OCI-LY7 (cell line): ENCODE data around the gene KDM4F.

ENCODE experiments used
- CTCF ChIP-seq: fragments of 200-600 bp; sonication (generic); conservative IDR thresholded peaks from 2 replicates; pipeline ENCODE4 v1.5.1; 2014; ENCODE audit warnings: mild to moderate bottlenecking, antibody characterized with exemption, low read length, moderate library complexity, mixed read lengths
- EZH2phosphoT487 ChIP-seq: fragments of 200-600 bp; sonication (generic); IDR thresholded peaks from 2 replicates; pipeline ENCODE4 v1.6.1; 2018; ENCODE audit warnings: low read depth, borderline replicate concordance, mild to moderate bottlenecking, mixed run types, antibody characterized with exemption, low read length, moderate library complexity, mixed read lengths

- TF ChIP-seq CTCF (no peak), EZH2phosphoT487 (no peak)
Observed at GRCh38 chr11:95059046-95059445, 9.8 kb downstream of the KDM4F start.
